NCI-H2196 treated with DMSO at 0.1 percent for 48 hours (cell line): ENCODE measurements around the gene PHETA2.
"Not testable (repeated sequence)": the region's sequence is repeated elsewhere in the genome, so short reads cannot be mapped to it uniquely, and the experiment has no call there.

Experiments
- DNase-seq: peaks from one replicate; lab custom pipeline; 2025; ENCODE audit not compliant: unreplicated experiment; lab: John Stamatoyannopoulos, UW

Gene PHETA2

GRCh38 chr22:42101199-42101598 is 27.2 kb downstream of the PHETA2 start:
- DNase-seq = no peak

GRCh38 chr22:42104332-42104860 is 30.3 kb downstream of the PHETA2 start:
- DNase-seq = not testable (repeated sequence)

GRCh38 chr22:42108848-42109247 is 34.8 kb downstream of the PHETA2 start:
- DNase-seq = no peak

- DNase-seq = no peak
Measured at GRCh38 chr22:42111798-42112197, 37.8 kb downstream of the PHETA2 start.

GRCh38 chr22:42112793-42113192 is 38.7 kb downstream of the PHETA2 start:
- not testable (repeated sequence) for DNase-seq

GRCh38 chr22:42114721-42115120 is 40.7 kb downstream of the PHETA2 start:
- no peak for DNase-seq

GRCh38 chr22:42115420-42115830 is 41.4 kb downstream of the PHETA2 start:
- not testable (repeated sequence) for DNase-seq

- no peak for DNase-seq
Measured at GRCh38 chr22:42116848-42117424, 42.9 kb downstream of the PHETA2 start.

- not testable (repeated sequence) for DNase-seq
Measured at GRCh38 chr22:42120231-42121021, 46.4 kb downstream of the PHETA2 start.

GRCh38 chr22:42123529-42123928 is 49.5 kb downstream of the PHETA2 start:
- not testable (repeated sequence) for DNase-seq

- DNase-seq = no peak
Measured at GRCh38 chr22:42127606-42128005, 53.6 kb downstream of the PHETA2 start.

GRCh38 chr22:42128007-42128406 is 54.0 kb downstream of the PHETA2 start:
- not testable (repeated sequence) for DNase-seq
